Panc1 (cell line): ENCODE data around the gene SLC9A8. TPM values are rescaled to one million over a fixed set of nuclear protein-coding genes. Genes with fewer than 3 reads are reported as not detected.

ENCODE experiments used
- ATAC-seq: fragments of 200-7000 bp; cut with Tn5 transposase; 2 replicates; pipeline ENCODE4 v1.9.1; 2020; ENCODE audit warnings: mild to moderate bottlenecking, moderate library complexity
- BruUV-seq: library from RNA; stranded (reverse); fragments of 400-500 nt; replicated peaks from 2 replicates; lab custom pipeline; 2021; lab: Mats Ljungman, UMichigan
- CTCF ChIA-PET: fragments of 300-600 bp; sonication (Branson Sonifier 250); formaldehyde crosslinking; loops from one replicate; lab custom pipeline; 2022; ENCODE audit warnings: antibody characterized with exemption; lab: Charles Lee
- POLR2A ChIA-PET: fragments of 300-600 bp; sonication (Branson Sonifier 250); formaldehyde crosslinking; loops from one replicate; lab custom pipeline; 2022; ENCODE audit warnings: antibody characterized with exemption; lab: Charles Lee
- DNase-seq: peaks from one replicate; pipeline ENCODE4 v3.0.0-alpha.2; 2010; ENCODE audit warnings: low read depth, low spot score
- H3K27ac ChIP-seq: 2 replicates; pipeline ENCODE4 v1.5.1; 2011; ENCODE audit warnings: mild to moderate bottlenecking, low read length, inconsistent platforms
- H3K27me3 ChIP-seq: fragments of 200-500 bp; sonication (Bioruptor generic); 2 replicates; pipeline ENCODE4 v1.6.0; 2014; ENCODE audit warnings: low read length, inconsistent platforms; ENCODE audit not compliant: control insufficient read depth, insufficient read depth
- H3K36me3 ChIP-seq: fragments of 200-500 bp; sonication (Bioruptor generic); 2 replicates; pipeline ENCODE4 v1.5.1; 2014; ENCODE audit warnings: inconsistent platforms, mild to moderate bottlenecking, low read length, moderate library complexity; ENCODE audit not compliant: control insufficient read depth, insufficient read depth
- H3K4me1 ChIP-seq: 2 replicates; pipeline ENCODE4 v1.5.1; 2011; ENCODE audit warnings: inconsistent platforms, mild to moderate bottlenecking, low read length, moderate library complexity; ENCODE audit not compliant: control insufficient read depth, insufficient read depth
- H3K4me3 ChIP-seq, 2 experiments: 2 replicates each; pipeline ENCODE4 v1.5.1; 2011 to 2012; ENCODE audit warnings: low read depth in 2 of 2, low read length in 2 of 2, mild to moderate bottlenecking in 2 of 2, inconsistent platforms in 1 of 2, moderate library complexity in 1 of 2
- H3K9me3 ChIP-seq: fragments of 200-500 bp; sonication (Bioruptor generic); 2 replicates; pipeline ENCODE4 v1.5.1; 2014; ENCODE audit warnings: low read depth, mild to moderate bottlenecking, inconsistent platforms, low read length, moderate library complexity; ENCODE audit not compliant: control insufficient read depth, insufficient read depth
- CTCF ChIP-seq: fragments of 450-650 bp; IDR thresholded peaks from 2 replicates; pipeline ENCODE4 v1.5.1; 2017; ENCODE audit warnings: mild to moderate bottlenecking
- POLR2AphosphoS5 ChIP-seq: IDR thresholded peaks from 2 replicates; pipeline ENCODE4 v1.6.1; 2012; ENCODE audit warnings: mild to moderate bottlenecking, low read depth, low read length, moderate library complexity
- REST ChIP-seq, 2 experiments: IDR thresholded peaks; 2 replicates each; pipeline ENCODE4 v1.6.1; 2011 to 2012; ENCODE audit warnings: low read depth in 2 of 2, control low read depth in 1 of 2, low read length in 1 of 2, mild to moderate bottlenecking in 1 of 2, moderate library complexity in 1 of 2; ENCODE audit not compliant: insufficient read depth in 1 of 2
- SIN3A ChIP-seq: IDR thresholded peaks from 2 replicates; pipeline ENCODE4 v1.6.1; 2012; ENCODE audit warnings: low read depth, mild to moderate bottlenecking, low read length, moderate library complexity, borderline replicate concordance; ENCODE audit not compliant: insufficient read depth
- TCF7L2 ChIP-seq: IDR thresholded peaks from 2 replicates; pipeline ENCODE4 v1.6.1; 2011; ENCODE audit warnings: mild to moderate bottlenecking, low read depth, low read length, inconsistent platforms
- in situ Hi-C: cut with HindIII; loops from 2 replicates; pipeline ENCODE4 v1.10.0; 2016; ENCODE audit warnings: low sequenced_read_pairs, low pct_unique_long_range_greater_than_20kb
- intact Hi-C: fragments of 100-400 bp; cut with micrococcal nuclease; formaldehyde crosslinking; loops from one replicate; pipeline ENCODE4 v1.10.0; 2022; ENCODE audit not compliant: unreplicated experiment
- total RNA-seq: library from RNA; stranded (reverse); gene quantifications from one replicate; pipeline ENCODE4 v1.2.1, GENCODE V29; 2021; ENCODE audit not compliant: unreplicated experiment

SLC9A8 gene
- total RNA-seq, 1 experiment from 2014 or later = 6.7 TPM

GRCh38 chr20:49856904-49857303 lies 44.3 kb downstream of the SLC9A8 start:
- Histone ChIP-seq H3K4me3 (no peak overlapping the region), H3K27ac (no peak overlapping the region), H3K27me3 (no peaks in the 10 kb centered on the region), H3K4me1 (peaks cover 4% of the 10 kb centered on the region; the same call in 1 of the 2 replicates), H3K36me3 (no peaks in the 10 kb centered on the region), H3K9me3 (no peaks in the 10 kb centered on the region)
- in situ Hi-C loops (no loop called here), intact Hi-C loops (no loop called here)
- ChIA-PET CTCF (no interaction called here), POLR2A (no interaction called here)
- TF ChIP-seq REST (IDR thresholded peaks at IDR 0.05; ENCODE audit: insufficient read depth in 1 of 2, low read depth in 2 of 2, low read length in 1 of 2) = no peak
- TF ChIP-seq TCF7L2 = no peak
- no peak for TF ChIP-seq SIN3A
- no peak for TF ChIP-seq CTCF
- no peak for TF ChIP-seq POLR2AphosphoS5
- DNase-seq = no peak
- no TSS peak for BruUV-seq
- no peak for ATAC-seq

GRCh38 chr20:49858076-49858585 lies 45.5 kb downstream of the SLC9A8 start:
- TF ChIP-seq REST (IDR thresholded peaks at IDR 0.05; ENCODE audit: insufficient read depth in 1 of 2, low read depth in 2 of 2, low read length in 1 of 2) (no peak), CTCF (no peak), SIN3A (no peak), TCF7L2 (no peak), POLR2AphosphoS5 (no peak)
- ChIA-PET CTCF (no interaction called here), POLR2A (no interaction called here)
- Histone ChIP-seq H3K36me3 (no peaks in the 10 kb centered on the region), H3K27me3 (no peaks in the 10 kb centered on the region), H3K4me1 (peaks cover 4% of the 10 kb centered on the region; the same call in 1 of the 2 replicates), H3K9me3 (no peaks in the 10 kb centered on the region), H3K4me3 (no peak overlapping the region), H3K27ac (no peak overlapping the region)
- intact Hi-C loops (no loop called here), in situ Hi-C loops (no loop called here)
- DNase-seq (no peak), ATAC-seq (no peak)
- BruUV-seq = no TSS peak
